ENCODE measurements around the gene KSR1.
"Not testable (repeated sequence)": the region's sequence is repeated elsewhere in the genome, so short reads cannot be mapped to it uniquely, and the experiment has no call there.

Gene KSR1

GRCh38 chr17:27653449-27653971, 197.3 kb downstream of the KSR1 start:
- not testable (repeated sequence) for H3K36me3 Mint-ChIP-seq (ENCODE audit: low read depth); DNase-seq; H3K27ac Mint-ChIP-seq; H3K9me3 Mint-ChIP-seq; H3K27me3 Mint-ChIP-seq; H3K4me1 Mint-ChIP-seq (ENCODE audit: low read depth); H3K4me3 Mint-ChIP-seq

- H3K36me3 Mint-ChIP-seq (ENCODE audit: low read depth) = peaks cover 6% of the 10 kb centered on the region
- no peak overlapping the region for H3K27ac Mint-ChIP-seq
- peaks cover 9% of the 10 kb centered on the region for H3K4me1 Mint-ChIP-seq (ENCODE audit: low read depth)
- no peaks in the 10 kb centered on the region for H3K9me3 Mint-ChIP-seq
- no peak for DNase-seq
- H3K27me3 Mint-ChIP-seq = peaks cover 2% of the 10 kb centered on the region
- no peak overlapping the region for H3K4me3 Mint-ChIP-seq
Measured at GRCh38 chr17:27654136-27654535, 197.9 kb downstream of the KSR1 start.

- peaks cover 2% of the 10 kb centered on the region for H3K27me3 Mint-ChIP-seq
- no peak overlapping the region for H3K4me3 Mint-ChIP-seq
- H3K9me3 Mint-ChIP-seq = no peaks in the 10 kb centered on the region
- DNase-seq = peak; percentile 81
- peak overlapping the region; percentile 9 for H3K27ac Mint-ChIP-seq
- peaks cover 2% of the 10 kb centered on the region for H3K36me3 Mint-ChIP-seq (ENCODE audit: low read depth)
- H3K4me1 Mint-ChIP-seq (ENCODE audit: low read depth) = peaks cover 9% of the 10 kb centered on the region
Measured at GRCh38 chr17:27654654-27655524, 198.6 kb downstream of the KSR1 start.

GRCh38 chr17:27655525-27656111, 199.4 kb downstream of the KSR1 start:
- not testable (repeated sequence) for H3K27me3 Mint-ChIP-seq; H3K36me3 Mint-ChIP-seq (ENCODE audit: low read depth); H3K27ac Mint-ChIP-seq; DNase-seq; H3K9me3 Mint-ChIP-seq; H3K4me1 Mint-ChIP-seq (ENCODE audit: low read depth); H3K4me3 Mint-ChIP-seq

- H3K4me1 Mint-ChIP-seq (ENCODE audit: low read depth); H3K27ac Mint-ChIP-seq; H3K27me3 Mint-ChIP-seq; DNase-seq; H3K4me3 Mint-ChIP-seq; H3K36me3 Mint-ChIP-seq (ENCODE audit: low read depth); H3K9me3 Mint-ChIP-seq: not testable (repeated sequence)
Measured at GRCh38 chr17:27656620-27657019, 200.4 kb downstream of the KSR1 start.

GRCh38 chr17:27657620-27658019, 201.4 kb downstream of the KSR1 start:
- Mint-ChIP-seq H3K27me3 (peaks cover 2% of the 10 kb centered on the region), H3K4me3 (no peak overlapping the region), H3K36me3 (ENCODE audit: low read depth) (no peaks in the 10 kb centered on the region), H3K27ac (no peak overlapping the region), H3K4me1 (ENCODE audit: low read depth) (peaks cover 5% of the 10 kb centered on the region), H3K9me3 (no peaks in the 10 kb centered on the region)
- no peak for DNase-seq

- H3K27me3 Mint-ChIP-seq = peaks cover 2% of the 10 kb centered on the region
- H3K9me3 Mint-ChIP-seq = no peaks in the 10 kb centered on the region
- peaks cover 2% of the 10 kb centered on the region for H3K4me1 Mint-ChIP-seq (ENCODE audit: low read depth)
- H3K36me3 Mint-ChIP-seq (ENCODE audit: low read depth) = no peaks in the 10 kb centered on the region
- H3K27ac Mint-ChIP-seq = no peak overlapping the region
- no peak for DNase-seq
- no peak overlapping the region for H3K4me3 Mint-ChIP-seq
Measured at GRCh38 chr17:27659683-27660082, 203.4 kb downstream of the KSR1 start.

GRCh38 chr17:27660436-27660835, 204.2 kb downstream of the KSR1 start:
- Mint-ChIP-seq H3K27ac (no peak overlapping the region), H3K9me3 (no peaks in the 10 kb centered on the region), H3K36me3 (ENCODE audit: low read depth) (no peaks in the 10 kb centered on the region), H3K4me1 (ENCODE audit: low read depth) (no peaks in the 10 kb centered on the region), H3K27me3 (no peaks in the 10 kb centered on the region), H3K4me3 (no peak overlapping the region)
- no peak for DNase-seq

GRCh38 chr17:27663936-27664605, 207.8 kb downstream of the KSR1 start:
- H3K4me3 Mint-ChIP-seq = no peak overlapping the region
- H3K27ac Mint-ChIP-seq = no peak overlapping the region
- no peaks in the 10 kb centered on the region for H3K27me3 Mint-ChIP-seq
- H3K36me3 Mint-ChIP-seq (ENCODE audit: low read depth) = no peaks in the 10 kb centered on the region
- DNase-seq = no peak
- H3K9me3 Mint-ChIP-seq = no peaks in the 10 kb centered on the region
- H3K4me1 Mint-ChIP-seq (ENCODE audit: low read depth) = no peaks in the 10 kb centered on the region

GRCh38 chr17:27664606-27664965, 208.3 kb downstream of the KSR1 start:
- H3K27ac Mint-ChIP-seq = no peak overlapping the region
- no peaks in the 10 kb centered on the region for H3K27me3 Mint-ChIP-seq
- H3K4me1 Mint-ChIP-seq (ENCODE audit: low read depth) = no peaks in the 10 kb centered on the region
- no peaks in the 10 kb centered on the region for H3K36me3 Mint-ChIP-seq (ENCODE audit: low read depth)
- no peaks in the 10 kb centered on the region for H3K9me3 Mint-ChIP-seq
- H3K4me3 Mint-ChIP-seq = no peak overlapping the region
- no peak for DNase-seq

- Mint-ChIP-seq H3K27ac (no peak overlapping the region), H3K36me3 (ENCODE audit: low read depth) (no peaks in the 10 kb centered on the region), H3K4me3 (no peak overlapping the region), H3K27me3 (no peaks in the 10 kb centered on the region), H3K9me3 (no peaks in the 10 kb centered on the region), H3K4me1 (ENCODE audit: low read depth) (no peaks in the 10 kb centered on the region)
- no peak for DNase-seq
Measured at GRCh38 chr17:27665549-27665948, 209.3 kb downstream of the KSR1 start.

GRCh38 chr17:27666270-27666669, 210.0 kb downstream of the KSR1 start:
- H3K27ac Mint-ChIP-seq; H3K4me3 Mint-ChIP-seq; H3K36me3 Mint-ChIP-seq (ENCODE audit: low read depth); DNase-seq; H3K27me3 Mint-ChIP-seq; H3K4me1 Mint-ChIP-seq (ENCODE audit: low read depth); H3K9me3 Mint-ChIP-seq: not testable (repeated sequence)

GRCh38 chr17:27666831-27667560, 210.7 kb downstream of the KSR1 start:
- Mint-ChIP-seq H3K36me3 (ENCODE audit: low read depth) (no peaks in the 10 kb centered on the region), H3K4me1 (ENCODE audit: low read depth) (no peaks in the 10 kb centered on the region), H3K9me3 (no peaks in the 10 kb centered on the region), H3K27me3 (no peaks in the 10 kb centered on the region), H3K4me3 (no peak overlapping the region), H3K27ac (no peak overlapping the region)
- no peak for DNase-seq

- no peaks in the 10 kb centered on the region for H3K4me1 Mint-ChIP-seq (ENCODE audit: low read depth)
- H3K27ac Mint-ChIP-seq = no peak overlapping the region
- no peaks in the 10 kb centered on the region for H3K27me3 Mint-ChIP-seq
- no peak for DNase-seq
- H3K9me3 Mint-ChIP-seq = no peaks in the 10 kb centered on the region
- H3K4me3 Mint-ChIP-seq = no peak overlapping the region
- H3K36me3 Mint-ChIP-seq (ENCODE audit: low read depth) = no peaks in the 10 kb centered on the region
Measured at GRCh38 chr17:27667656-27668487, 211.6 kb downstream of the KSR1 start.
